GM23248 (cell line): ENCODE results near the gene GSN.

Experiments used
- EZH2 ChIP-seq: fragments of 200-600 bp; sonication (generic); IDR thresholded peaks from 2 replicates; pipeline ENCODE4 v1.6.1; 2018; ENCODE audit warnings: antibody characterized with exemption, mild to moderate bottlenecking; ENCODE audit not compliant: insufficient read depth, poor library complexity, severe bottlenecking
- EZH2phosphoT487 ChIP-seq: fragments of 200-600 bp; sonication (generic); IDR thresholded peaks from 2 replicates; pipeline ENCODE4 v1.6.1; 2018; ENCODE audit warnings: antibody characterized with exemption, moderate library complexity, mild to moderate bottlenecking, low read depth; ENCODE audit not compliant: insufficient read depth

- TF ChIP-seq EZH2phosphoT487: no peak
- TF ChIP-seq EZH2: no peak
Observed at GRCh38 chr9:121269642-121270254, 1.8 kb downstream of the GSN start.
